ENCODE data around the gene RNF169. TPM values are rescaled to one million over a fixed set of nuclear protein-coding genes. Genes with fewer than 3 reads are reported as not detected.
A peak's percentile ranks its signal among the peaks of the same experiment; 100 is the strongest.

RNF169 gene, protein sequence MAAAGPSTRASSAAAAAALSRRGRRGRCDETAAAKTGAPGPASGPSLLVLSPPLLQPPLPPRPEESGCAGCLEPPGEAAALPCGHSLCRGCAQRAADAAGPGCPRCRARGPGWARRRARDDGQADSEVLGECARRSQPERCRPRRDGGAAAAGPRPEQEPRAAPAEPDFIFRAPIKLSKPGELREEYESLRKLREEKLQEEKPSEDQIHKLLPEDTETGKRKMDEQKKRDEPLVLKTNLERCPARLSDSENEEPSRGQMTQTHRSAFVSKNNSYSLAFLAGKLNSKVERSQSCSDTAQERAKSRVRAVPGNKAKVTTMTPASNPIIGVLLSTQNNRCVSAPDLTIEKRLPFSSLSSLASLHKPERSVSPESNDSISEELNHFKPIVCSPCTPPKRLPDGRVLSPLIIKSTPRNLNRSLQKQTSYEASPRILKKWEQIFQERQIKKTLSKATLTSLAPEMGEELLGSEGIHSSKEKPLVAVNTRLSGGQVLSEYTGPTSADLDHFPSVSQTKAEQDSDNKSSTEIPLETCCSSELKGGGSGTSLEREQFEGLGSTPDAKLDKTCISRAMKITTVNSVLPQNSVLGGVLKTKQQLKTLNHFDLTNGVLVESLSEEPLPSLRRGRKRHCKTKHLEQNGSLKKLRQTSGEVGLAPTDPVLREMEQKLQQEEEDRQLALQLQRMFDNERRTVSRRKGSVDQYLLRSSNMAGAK
- 10 to 100 TPM; 22.1 to 30.1 TPM for total RNA-seq

DNA sequence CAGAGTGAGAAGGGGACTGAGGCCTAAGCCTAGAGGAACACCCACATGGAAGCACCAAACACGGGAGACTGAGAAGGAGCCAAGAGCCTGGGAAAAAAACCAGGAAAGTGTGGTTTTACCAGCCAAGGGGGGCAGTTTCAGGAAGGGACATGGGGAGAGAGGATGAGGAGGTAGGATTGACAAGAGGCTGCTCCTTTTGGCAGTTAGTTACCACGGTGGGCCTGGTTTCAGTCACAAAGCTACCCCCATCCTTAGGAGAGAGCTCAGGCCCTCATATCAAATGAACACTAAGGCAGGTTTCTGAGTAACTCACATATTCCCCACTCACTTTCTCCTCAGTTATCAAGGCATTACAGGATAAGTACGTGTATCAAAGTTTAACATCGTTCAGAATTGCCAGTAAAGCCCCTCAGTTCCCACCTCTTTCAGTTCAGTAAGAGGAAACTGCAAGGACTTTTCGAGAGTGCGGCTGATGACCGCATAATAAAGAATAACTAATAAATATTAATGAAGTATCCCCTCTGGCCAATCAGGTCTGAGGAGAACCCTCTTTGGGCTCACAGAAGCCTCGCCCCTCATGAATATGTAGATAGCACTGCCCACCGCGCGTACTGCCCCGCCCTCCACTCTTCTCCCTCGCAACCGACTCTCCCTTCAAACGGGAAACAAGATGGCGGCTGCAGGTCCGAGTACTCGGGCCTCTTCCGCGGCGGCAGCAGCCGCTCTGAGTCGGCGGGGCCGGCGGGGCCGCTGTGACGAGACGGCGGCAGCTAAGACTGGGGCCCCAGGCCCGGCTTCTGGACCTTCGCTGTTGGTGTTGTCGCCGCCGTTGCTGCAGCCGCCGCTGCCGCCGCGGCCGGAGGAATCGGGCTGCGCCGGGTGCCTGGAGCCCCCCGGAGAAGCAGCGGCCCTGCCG is at the start of gene RNF169:
Gene RNF169 (plus strand): TSS at position 639 of the 916 bp plus-strand sequence. CDS start 32 bp downstream, at position 671.
- Histone ChIP-seq H3K27ac (peak within 1 kb of the TSS; percentile 87 to 91), H3K4me1 (ENCODE audit: control insufficient read depth in 1 of 2, low read depth in 2 of 2) (peaks cover 10 to 19% of the 10 kb centered on the region in 2 donors), H3K27me3 (replicated peaks; ENCODE audit: insufficient read depth) (no peaks in the 10 kb centered on the region), H3K4me3 (peak within 1 kb of the TSS; percentile 84), H3K36me3 (no peaks in the 10 kb centered on the region), H3K9me3 (no peaks in the 10 kb centered on the region)
- ATAC-seq (ENCODE audit: insufficient number of reproducible peaks, low FRiP score, low read depth) (peak; percentile 99), DNase-seq (ENCODE audit: low spot score) (peak; percentile 95)
- TF ChIP-seq, protein P1, sequence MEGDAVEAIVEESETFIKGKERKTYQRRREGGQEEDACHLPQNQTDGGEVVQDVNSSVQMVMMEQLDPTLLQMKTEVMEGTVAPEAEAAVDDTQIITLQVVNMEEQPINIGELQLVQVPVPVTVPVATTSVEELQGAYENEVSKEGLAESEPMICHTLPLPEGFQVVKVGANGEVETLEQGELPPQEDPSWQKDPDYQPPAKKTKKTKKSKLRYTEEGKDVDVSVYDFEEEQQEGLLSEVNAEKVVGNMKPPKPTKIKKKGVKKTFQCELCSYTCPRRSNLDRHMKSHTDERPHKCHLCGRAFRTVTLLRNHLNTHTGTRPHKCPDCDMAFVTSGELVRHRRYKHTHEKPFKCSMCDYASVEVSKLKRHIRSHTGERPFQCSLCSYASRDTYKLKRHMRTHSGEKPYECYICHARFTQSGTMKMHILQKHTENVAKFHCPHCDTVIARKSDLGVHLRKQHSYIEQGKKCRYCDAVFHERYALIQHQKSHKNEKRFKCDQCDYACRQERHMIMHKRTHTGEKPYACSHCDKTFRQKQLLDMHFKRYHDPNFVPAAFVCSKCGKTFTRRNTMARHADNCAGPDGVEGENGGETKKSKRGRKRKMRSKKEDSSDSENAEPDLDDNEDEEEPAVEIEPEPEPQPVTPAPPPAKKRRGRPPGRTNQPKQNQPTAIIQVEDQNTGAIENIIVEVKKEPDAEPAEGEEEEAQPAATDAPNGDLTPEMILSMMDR (IDR thresholded peaks at IDR 0.05), result no peak

DNA sequence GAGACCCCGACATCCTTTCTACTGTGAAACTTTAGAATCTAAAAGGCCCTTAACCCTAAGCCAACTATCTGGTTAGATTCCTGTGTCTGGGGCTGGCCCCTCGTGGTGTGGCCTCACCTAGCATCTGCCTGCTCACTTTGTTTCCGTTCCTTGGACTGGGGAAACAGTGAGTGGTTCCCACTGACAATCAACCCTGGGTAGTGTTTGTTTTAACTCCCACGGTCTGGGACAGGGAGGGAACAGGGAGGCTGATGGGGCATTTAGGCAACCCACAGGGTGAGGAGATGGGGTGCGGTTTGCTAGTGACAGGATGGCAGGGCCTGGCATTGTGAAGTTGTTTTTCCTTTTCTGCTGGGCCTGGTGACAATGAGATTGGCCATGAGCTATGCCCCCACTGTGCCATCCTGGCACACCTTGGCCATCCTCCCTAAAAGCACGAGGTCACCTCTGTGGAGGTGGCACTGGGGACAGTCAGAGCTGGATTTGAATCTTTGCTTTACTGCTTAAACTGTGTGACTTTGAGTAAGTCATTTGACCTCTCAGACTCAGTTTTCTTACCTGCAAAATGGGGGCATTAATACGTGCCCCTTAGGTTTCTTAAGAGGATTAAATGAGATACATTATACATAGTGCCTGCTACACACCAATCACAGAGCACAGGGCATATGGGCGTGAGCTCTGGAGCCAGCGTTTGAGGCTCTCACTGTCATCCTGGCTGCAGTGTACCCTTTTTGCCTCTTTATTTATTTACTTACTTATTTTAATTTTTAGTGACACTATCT is 48.8 kb upstream of the RNF169 start:
- H3K36me3 ChIP-seq, result no peaks in the 10 kb centered on the region
- H3K27ac ChIP-seq, result no peak overlapping the region
- TF ChIP-seq, protein P1 (IDR thresholded peaks at IDR 0.05), result no peak

DNA sequence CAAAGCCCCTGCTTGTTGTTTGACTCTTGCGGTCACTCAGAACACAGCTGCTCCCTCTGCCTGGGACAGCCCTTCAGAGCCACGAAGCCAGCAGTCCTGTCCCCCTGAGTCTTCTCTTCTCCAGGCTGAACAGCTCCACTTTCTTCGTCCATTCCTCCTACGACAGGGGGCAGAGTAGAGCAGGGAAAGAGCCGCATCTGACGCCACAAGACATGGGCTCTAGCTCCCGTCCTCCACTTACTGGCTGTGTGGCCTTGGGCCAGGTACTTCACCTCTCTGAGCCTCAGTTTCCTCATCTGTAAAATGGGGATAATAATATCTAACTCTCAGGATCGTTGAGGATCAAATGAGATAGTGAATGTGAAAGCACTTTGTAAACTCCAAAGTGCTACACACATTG is 47.3 kb upstream of the RNF169 start:
- no peaks in the 10 kb centered on the region for H3K27me3 ChIP-seq (replicated peaks; ENCODE audit: insufficient read depth)
- DNase-seq (ENCODE audit: low spot score) (no peak), ATAC-seq (ENCODE audit: insufficient number of reproducible peaks, low FRiP score, low read depth) (no peak)
- H3K9me3 ChIP-seq, result no peaks in the 10 kb centered on the region
- H3K27ac ChIP-seq, result no peak overlapping the region
- H3K4me1 ChIP-seq (ENCODE audit: control insufficient read depth in 1 of 2, low read depth in 2 of 2), result peaks cover 9 to 17% of the 10 kb centered on the region in 2 donors
- H3K36me3 ChIP-seq, result no peaks in the 10 kb centered on the region
- no peak overlapping the region for H3K4me3 ChIP-seq
- TF ChIP-seq, protein P1 (IDR thresholded peaks at IDR 0.05), result no peak

More for the DNA sequence above, 48.8 kb upstream of the RNF169 start:
- no peaks in the 10 kb centered on the region for H3K27me3 ChIP-seq (replicated peaks; ENCODE audit: insufficient read depth)
- H3K9me3 ChIP-seq, result no peaks in the 10 kb centered on the region
- DNase-seq (ENCODE audit: low spot score) (no peak), ATAC-seq (ENCODE audit: insufficient number of reproducible peaks, low FRiP score, low read depth) (no peak)
- no peak overlapping the region for H3K4me3 ChIP-seq
- peaks cover 16 to 26% of the 10 kb centered on the region in 2 donors for H3K4me1 ChIP-seq (ENCODE audit: control insufficient read depth in 1 of 2, low read depth in 2 of 2)

DNA sequence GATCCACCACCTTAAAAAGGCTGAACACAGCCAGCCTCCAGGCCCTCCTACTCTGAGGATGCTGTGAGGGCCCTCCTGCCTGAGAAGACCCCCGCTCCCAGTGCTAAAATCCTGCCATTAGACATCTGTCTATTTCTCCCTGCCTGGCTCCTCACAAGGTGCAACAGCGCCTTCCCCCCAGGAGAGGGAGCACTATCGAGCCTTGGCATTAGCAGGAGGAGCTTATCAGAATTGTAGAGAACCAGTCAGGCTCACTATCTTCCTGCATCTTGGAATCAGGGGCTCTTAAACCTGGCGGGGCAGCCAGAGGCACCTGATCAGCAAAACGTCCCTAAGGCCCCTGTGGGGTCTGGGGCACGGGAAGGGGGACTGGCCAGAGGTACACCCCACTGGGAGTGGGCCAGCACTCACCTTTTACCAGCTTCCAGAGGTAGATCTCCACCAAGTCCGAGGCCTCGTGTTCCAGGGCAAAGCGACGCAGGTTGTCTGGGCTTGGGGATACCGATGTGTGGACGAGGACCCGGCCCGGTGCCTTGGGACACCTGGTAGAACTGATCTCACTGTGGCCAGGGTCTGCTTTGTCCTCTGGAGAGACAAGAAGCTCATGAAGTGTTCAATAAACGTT is 46.2 kb upstream of the RNF169 start:
- Histone ChIP-seq H3K36me3 (no peaks in the 10 kb centered on the region), H3K4me3 (no peak overlapping the region), H3K4me1 (ENCODE audit: control insufficient read depth in 1 of 2, low read depth in 2 of 2) (peaks cover 2 to 6% of the 10 kb centered on the region in 2 donors), H3K9me3 (no peaks in the 10 kb centered on the region), H3K27me3 (replicated peaks; ENCODE audit: insufficient read depth) (no peaks in the 10 kb centered on the region), H3K27ac (no peak overlapping the region)
- DNase-seq (ENCODE audit: low spot score) (no peak), ATAC-seq (ENCODE audit: insufficient number of reproducible peaks, low FRiP score, low read depth) (peak; percentile 65)
- TF ChIP-seq, protein P1 (IDR thresholded peaks at IDR 0.05), result peak; percentile 94

Data from thoracic aorta (tissue), 2 donors.